ENCODE data around the gene HAAO. TPM values are rescaled to one million over a fixed set of nuclear protein-coding genes. Genes with fewer than 3 reads are reported as not detected.

HAAO gene
- total RNA-seq, 1 experiment from 2014 or later: not detected

- Histone ChIP-seq H3K4me1 (ENCODE audit: insufficient read depth, low read length) (peaks cover 16% of the 10 kb centered on the region), H3K4me3 (ENCODE audit: low read length) (no peak overlapping the region), H3K79me2 (ENCODE audit: low read length) (no peaks in the 10 kb centered on the region), H3K9me2 (replicated peaks; ENCODE audit: low read length) (no peaks in the 10 kb centered on the region), H3K27me3 (ENCODE audit: low read length) (no peaks in the 10 kb centered on the region), H3K4me2 (ENCODE audit: low read length) (no peak overlapping the region), H3K36me3 (ENCODE audit: low read depth, low read length) (no peaks in the 10 kb centered on the region), H3K9me3 (ENCODE audit: low read length) (no peaks in the 10 kb centered on the region), H3K27ac (ENCODE audit: low read length) (no peak overlapping the region), H4K20me1 (ENCODE audit: low read length) (no peaks in the 10 kb centered on the region), H3F3A (ENCODE audit: low read length, unreplicated experiment) (no peaks in the 10 kb centered on the region), H2AFZ (ENCODE audit: low read length) (no peak overlapping the region), H3K9ac (ENCODE audit: low read length) (no peak overlapping the region)
- CTCF ChIA-PET: no interaction called here
- intact Hi-C loops (cut with micrococcal nuclease): no loop called here
- POLR2A ChIA-PET (ENCODE audit: unreplicated experiment): no interaction called here
- no peak for ATAC-seq
- no peak for DNase-seq
- TF ChIP-seq CTCF (conservative IDR thresholded peaks at IDR 0.05; ENCODE audit: low read depth, low read length) (no peak), EZH2phosphoT487 (IDR thresholded peaks at IDR 0.05; ENCODE audit: borderline replicate concordance, low read length) (no peak), EZH2 (IDR thresholded peaks at IDR 0.05; ENCODE audit: low read length, unreplicated experiment) (no peak)
- BruUV-seq (replicated peaks): no TSS peak
Measured at GRCh38 chr2:42806786-42807185, 14.4 kb upstream of the HAAO start.

- BruUV-seq (replicated peaks): no TSS peak
- H3K79me2 ChIP-seq (ENCODE audit: low read length): no peaks in the 10 kb centered on the region
- no peaks in the 10 kb centered on the region for H3K9me2 ChIP-seq (replicated peaks; ENCODE audit: low read length)
- H3K27ac ChIP-seq (ENCODE audit: low read length): no peak overlapping the region
- no peak overlapping the region for H2AFZ ChIP-seq (ENCODE audit: low read length)
- no peaks in the 10 kb centered on the region for H3F3A ChIP-seq (ENCODE audit: low read length, unreplicated experiment)
- ChIA-PET CTCF (no interaction called here), POLR2A (ENCODE audit: unreplicated experiment) (no interaction called here)
- intact Hi-C loops (cut with micrococcal nuclease): no loop called here
- H3K27me3 ChIP-seq (ENCODE audit: low read length): no peaks in the 10 kb centered on the region
- H3K4me2 ChIP-seq (ENCODE audit: low read length): no peak overlapping the region
- no peak for DNase-seq
- TF ChIP-seq EZH2 (IDR thresholded peaks at IDR 0.05; ENCODE audit: low read length, unreplicated experiment): no peak
- TF ChIP-seq CTCF (conservative IDR thresholded peaks at IDR 0.05; ENCODE audit: low read depth, low read length): no peak
- no peak for TF ChIP-seq EZH2phosphoT487 (IDR thresholded peaks at IDR 0.05; ENCODE audit: borderline replicate concordance, low read length)
- H3K4me3 ChIP-seq (ENCODE audit: low read length): no peak overlapping the region
- ATAC-seq: no peak
- H4K20me1 ChIP-seq (ENCODE audit: low read length): no peaks in the 10 kb centered on the region
- H3K36me3 ChIP-seq (ENCODE audit: low read depth, low read length): no peaks in the 10 kb centered on the region
- H3K4me1 ChIP-seq (ENCODE audit: insufficient read depth, low read length): peaks cover 8% of the 10 kb centered on the region
- H3K9ac ChIP-seq (ENCODE audit: low read length): no peak overlapping the region
- no peaks in the 10 kb centered on the region for H3K9me3 ChIP-seq (ENCODE audit: low read length)
Measured at GRCh38 chr2:42804891-42805290, 12.5 kb upstream of the HAAO start.

GRCh38 chr2:42804338-42804737 is 12.0 kb upstream of the HAAO start:
- no peaks in the 10 kb centered on the region for H4K20me1 ChIP-seq (ENCODE audit: low read length)
- ChIA-PET CTCF (no interaction called here), POLR2A (ENCODE audit: unreplicated experiment) (no interaction called here)
- H3K4me2 ChIP-seq (ENCODE audit: low read length): no peak overlapping the region
- H2AFZ ChIP-seq (ENCODE audit: low read length): no peak overlapping the region
- no peaks in the 10 kb centered on the region for H3F3A ChIP-seq (ENCODE audit: low read length, unreplicated experiment)
- BruUV-seq (replicated peaks): no TSS peak
- H3K9me2 ChIP-seq (replicated peaks; ENCODE audit: low read length): no peaks in the 10 kb centered on the region
- TF ChIP-seq CTCF (conservative IDR thresholded peaks at IDR 0.05; ENCODE audit: low read depth, low read length) (no peak), EZH2phosphoT487 (IDR thresholded peaks at IDR 0.05; ENCODE audit: borderline replicate concordance, low read length) (no peak), EZH2 (IDR thresholded peaks at IDR 0.05; ENCODE audit: low read length, unreplicated experiment) (no peak)
- H3K27me3 ChIP-seq (ENCODE audit: low read length): no peaks in the 10 kb centered on the region
- intact Hi-C loops (cut with micrococcal nuclease): no loop called here
- H3K9me3 ChIP-seq (ENCODE audit: low read length): no peaks in the 10 kb centered on the region
- no peaks in the 10 kb centered on the region for H3K36me3 ChIP-seq (ENCODE audit: low read depth, low read length)
- H3K27ac ChIP-seq (ENCODE audit: low read length): no peak overlapping the region
- H3K4me3 ChIP-seq (ENCODE audit: low read length): no peak overlapping the region
- peaks cover 6% of the 10 kb centered on the region for H3K4me1 ChIP-seq (ENCODE audit: insufficient read depth, low read length)
- DNase-seq: no peak
- no peaks in the 10 kb centered on the region for H3K79me2 ChIP-seq (ENCODE audit: low read length)
- H3K9ac ChIP-seq (ENCODE audit: low read length): no peak overlapping the region
- no peak for ATAC-seq
